ENCODE measurements around the gene NKAIN1.
"Not testable (repeated sequence)": the region's sequence is repeated elsewhere in the genome, so short reads cannot be mapped to it uniquely, and the experiment has no call there.

The NKAIN1 gene

DNA sequence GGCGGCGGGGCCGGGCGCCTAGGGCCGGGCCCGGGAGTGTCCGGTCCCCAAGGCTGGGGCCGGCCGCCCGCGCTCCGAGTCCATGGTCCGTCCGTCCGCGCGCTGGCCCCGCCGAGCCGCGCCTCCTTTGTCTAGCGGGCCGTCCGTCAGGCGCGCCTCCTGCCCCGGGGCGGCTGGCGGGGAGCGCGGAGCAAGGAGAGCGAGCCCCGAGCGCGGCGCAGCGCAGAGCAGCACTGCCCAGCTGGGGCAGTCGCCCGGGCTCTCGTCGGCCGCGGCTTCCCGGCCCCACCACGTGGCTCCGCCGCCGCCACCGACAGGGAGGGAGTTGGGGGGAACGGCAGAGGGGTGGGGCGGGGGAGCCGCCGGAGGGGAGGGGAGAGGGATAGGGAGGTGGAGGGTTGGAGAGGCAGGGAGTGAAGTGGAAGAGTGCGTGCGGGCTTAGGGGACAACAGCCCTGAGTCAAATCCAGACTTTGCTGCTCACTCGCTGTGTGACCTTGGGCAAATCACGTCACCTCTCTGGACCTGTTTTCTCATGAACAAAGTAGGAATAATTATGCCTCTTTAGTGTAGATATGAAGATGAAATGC lies at the start of gene NKAIN1:
TSS of gene NKAIN1 (minus strand) at position 235 of the 589 bp plus-strand sequence. CDS start 340 bp downstream, outside the sequence.
- DNase-seq: peak in 21 of 56 donors; percentile 5 to 46 (median 17)

GRCh38 chr1:31289021-31289420 lies 49.3 kb upstream of the NKAIN1 start:
- no peak for DNase-seq

DNA sequence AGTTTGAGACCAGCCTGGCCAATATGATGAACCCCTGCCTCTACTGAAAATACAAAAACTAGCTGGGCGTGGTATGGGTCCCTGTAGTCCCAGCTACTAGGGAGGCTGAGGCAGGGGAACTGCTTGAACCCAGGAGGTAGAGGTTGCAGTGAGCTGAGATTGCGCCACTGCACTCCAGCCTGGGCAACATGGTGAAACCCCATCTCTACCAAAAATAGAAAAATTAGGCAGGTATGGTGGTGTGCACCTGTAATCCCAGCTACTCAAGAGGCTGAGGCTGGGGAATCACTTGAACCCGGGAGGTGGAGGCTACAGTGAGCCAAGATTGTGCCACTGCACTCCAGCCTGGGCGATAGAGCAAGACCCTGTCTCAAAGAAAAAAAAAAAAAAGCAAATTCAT lies 48.1 kb upstream of the NKAIN1 start:
- not testable (repeated sequence) for DNase-seq

- DNase-seq: not testable (repeated sequence)
These were observed 42.7 kb upstream of the NKAIN1 start for GRCh38 chr1:31282426-31282825.

- no peak for DNase-seq
These were observed 33.9 kb upstream of the NKAIN1 start for GRCh38 chr1:31273619-31274018.

DNA sequence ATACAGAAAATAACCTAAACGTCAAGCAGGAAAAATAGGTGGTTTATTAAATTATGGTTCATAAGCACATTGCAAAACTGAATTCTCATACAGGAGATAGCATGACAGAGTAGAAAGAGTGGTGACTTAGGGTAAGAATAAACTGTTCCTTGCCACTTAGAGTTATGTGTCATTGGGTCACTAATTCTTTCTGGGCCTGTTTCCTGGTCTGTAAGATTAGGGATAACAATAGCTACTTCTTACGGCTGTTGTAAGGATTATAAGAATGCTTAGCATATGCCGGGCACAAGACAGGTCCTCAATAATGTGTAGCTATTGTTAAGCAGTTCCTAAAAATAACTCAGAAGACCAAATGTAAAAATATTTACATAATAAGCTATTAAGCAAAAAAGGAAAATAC lies 32.7 kb upstream of the NKAIN1 start:
- DNase-seq: no peak

GRCh38 chr1:31266547-31266946 lies 26.9 kb upstream of the NKAIN1 start:
- DNase-seq: peak in 21 of 56 donors; percentile 1 to 78 (median 15)

DNA sequence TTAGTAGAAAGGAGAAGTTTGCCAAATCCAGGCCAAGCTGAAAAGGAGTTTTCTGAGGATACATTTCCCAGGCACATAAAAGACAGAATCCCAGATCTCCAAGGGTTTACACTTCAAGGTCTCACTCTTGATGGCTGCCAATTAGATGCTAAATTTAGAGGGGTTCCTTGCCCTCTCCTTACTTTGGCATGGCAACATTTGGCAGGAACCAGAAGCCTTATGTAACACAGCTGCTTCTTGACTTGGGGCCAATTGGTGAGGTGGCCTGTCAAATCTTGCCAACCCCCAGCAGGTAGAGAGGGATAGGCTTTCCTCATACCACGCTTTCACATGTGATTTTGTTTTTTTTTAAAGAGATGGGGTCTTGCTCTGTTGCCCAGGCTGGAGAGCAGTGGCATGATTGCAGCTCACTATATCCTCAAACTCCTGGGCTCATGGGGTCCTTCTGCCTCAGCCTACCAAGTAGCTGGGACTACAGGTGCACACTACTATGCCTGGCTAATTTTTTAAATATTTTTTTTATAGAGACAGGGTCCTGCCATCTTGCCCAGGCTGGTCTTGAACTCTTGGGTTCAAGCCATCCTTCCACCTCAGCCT lies 25.2 kb upstream of the NKAIN1 start:
- peak in 2 of 56 donors; percentile 2 to 3 for DNase-seq

GRCh38 chr1:31263408-31263807 lies 23.7 kb upstream of the NKAIN1 start:
- no peak for DNase-seq

DNA sequence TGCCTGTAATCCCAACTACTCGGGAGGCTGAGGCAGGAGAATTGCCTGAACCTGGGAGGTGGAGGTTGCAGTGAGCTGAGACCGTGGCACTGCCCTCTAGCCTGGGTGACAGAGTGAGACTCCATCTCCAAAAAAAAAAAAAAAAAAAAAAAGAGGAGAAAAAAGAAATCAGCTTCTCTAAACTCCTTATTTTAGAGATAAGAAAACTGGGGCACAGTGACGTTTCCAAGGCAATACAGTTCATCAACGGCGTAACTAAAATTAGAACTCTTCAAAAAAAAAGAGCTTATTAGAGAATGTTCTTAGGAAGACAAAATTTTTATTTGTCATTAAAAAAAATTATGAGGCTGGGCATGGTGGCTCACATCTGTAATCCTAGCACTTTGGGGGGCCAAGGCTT lies 22.7 kb upstream of the NKAIN1 start:
- DNase-seq: not testable (repeated sequence)

GRCh38 chr1:31261916-31262315 lies 22.2 kb upstream of the NKAIN1 start:
- no peak for DNase-seq

DNA sequence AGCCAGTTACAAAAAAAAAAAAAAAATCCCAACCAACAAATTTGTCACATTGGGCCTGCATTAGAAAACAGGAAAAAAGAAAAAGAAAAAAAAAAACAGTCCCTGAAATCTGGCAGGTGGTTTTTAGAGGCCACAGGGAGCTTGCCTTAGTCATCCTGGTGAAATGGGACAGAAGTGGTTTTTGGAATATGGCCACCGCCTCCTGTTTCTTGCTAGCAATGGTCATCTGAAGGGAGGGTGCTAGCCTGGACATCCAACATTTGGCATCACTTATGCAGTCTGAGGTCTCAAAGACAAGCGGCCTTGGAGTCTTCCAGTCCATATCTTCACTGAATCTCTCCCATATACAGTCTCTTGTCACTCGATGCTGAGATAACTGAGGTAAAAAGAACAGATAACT lies 20.1 kb upstream of the NKAIN1 start:
- no peak for DNase-seq

DNA sequence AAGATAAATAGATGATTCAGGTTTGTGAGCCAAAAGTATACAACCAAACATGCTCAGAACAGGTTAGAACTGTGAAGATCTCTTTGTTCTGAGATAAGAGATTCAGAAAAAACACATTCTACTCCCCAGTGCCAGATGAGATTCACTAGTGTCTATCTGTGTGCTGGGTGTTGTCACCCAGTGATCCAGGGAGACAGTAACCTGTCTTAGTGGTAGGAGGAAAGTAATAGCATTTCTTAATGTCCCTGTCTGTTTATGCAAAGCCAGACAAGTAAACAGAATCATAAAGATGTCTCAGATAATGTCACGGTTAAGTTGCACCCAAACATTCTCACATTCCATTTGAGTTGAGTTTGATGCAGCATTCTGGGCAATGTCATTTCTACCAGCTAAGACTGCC lies 18.9 kb upstream of the NKAIN1 start:
- no peak for DNase-seq

DNA sequence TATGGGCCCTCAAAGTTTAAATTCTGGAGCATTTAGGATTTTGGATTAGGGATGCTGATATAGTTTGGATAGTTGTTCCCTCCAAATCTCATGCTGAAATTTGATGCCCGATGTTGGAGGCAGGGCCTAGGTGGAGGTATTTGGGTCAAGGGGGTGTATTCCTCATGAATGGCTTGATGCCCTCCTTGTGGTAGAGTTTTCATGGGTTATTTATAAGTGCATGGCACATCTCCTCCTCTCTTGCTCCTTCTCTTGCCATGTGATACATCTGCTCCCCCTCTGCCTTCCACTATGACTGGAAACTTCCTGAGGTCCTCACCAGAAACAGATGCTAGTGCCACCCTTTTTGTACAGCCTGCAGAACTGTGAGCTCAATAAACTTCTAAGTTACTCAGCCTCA lies 17.5 kb upstream of the NKAIN1 start:
- DNase-seq: no peak

- DNase-seq: no peak
These were observed 10.2 kb upstream of the NKAIN1 start for GRCh38 chr1:31249854-31250253.

DNA sequence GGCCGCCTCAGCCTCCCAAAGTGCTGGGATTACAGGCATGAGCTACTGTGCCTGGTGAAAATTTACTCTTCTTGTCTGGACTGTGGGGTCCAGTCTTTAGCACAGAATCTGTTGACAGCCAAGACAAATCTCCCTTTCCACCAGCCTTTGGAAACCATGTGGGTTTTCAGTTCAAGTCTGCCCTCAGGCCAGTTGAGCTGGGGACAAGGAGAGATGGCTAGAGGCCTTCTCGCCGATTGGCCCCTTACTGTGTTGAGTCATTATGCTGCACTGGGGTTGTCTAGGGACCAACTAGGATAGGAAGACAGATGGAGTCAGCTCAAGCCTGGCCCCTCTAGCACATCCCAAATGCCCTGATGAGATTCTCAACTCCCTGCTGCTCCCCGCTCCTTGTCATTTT lies 8.6 kb upstream of the NKAIN1 start:
- no peak for DNase-seq

DNA sequence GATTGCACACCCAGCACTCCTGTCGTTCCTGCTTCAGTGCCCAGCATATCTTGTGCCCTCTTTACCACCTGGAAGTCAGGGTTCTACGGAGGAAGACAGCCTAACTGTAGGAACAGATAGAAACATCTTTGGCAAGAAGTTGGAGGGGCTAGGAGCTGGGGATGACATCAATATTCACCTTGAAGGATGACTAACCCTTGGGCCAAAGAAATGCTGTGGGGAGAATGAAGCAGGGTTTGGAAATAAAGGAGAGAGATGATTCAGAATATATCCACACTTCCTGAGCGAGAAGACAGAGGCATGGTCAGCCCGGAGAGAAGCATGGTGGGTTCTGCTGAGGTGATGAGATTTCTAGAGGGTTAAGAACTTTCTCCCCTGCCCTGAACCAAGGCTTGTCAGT lies 4.6 kb upstream of the NKAIN1 start:
- no peak for DNase-seq

DNA sequence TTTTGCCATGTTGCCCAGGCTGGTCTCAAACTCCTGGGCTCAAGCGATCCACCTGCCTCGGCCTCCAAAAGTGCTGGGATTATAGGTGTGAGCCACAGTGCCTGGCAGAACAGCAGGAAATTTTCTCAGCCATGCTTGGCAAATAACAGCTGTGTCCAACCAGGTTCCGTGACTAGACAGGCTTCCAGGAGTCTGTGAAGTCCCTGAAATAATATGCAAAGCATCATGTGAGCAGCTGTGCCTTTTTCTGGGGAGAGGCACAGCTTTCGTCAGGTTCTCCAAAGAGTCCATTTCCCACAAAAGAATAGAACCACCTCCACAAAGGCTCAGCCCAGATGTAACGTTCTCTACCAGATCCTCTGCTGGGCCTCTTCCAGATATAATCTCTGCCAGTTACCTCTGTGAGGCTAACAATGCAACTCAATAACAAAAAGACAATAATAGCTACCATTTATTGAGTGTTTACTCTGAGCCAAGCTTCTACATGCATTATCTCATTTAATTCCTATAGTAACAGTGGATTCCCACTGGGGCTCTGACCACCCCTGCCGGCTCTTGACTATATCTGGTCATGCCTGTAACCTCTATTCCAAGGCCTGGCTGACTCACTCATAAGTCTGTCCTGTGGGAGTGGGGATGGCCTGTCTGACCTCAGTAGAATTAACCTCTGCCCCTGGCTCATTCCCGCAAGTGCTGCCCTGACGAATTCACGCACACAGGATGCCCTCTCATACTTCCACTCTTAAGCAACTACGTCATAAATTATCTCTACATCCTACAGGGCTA lies 4.0 kb upstream of the NKAIN1 start:
- no peak for DNase-seq

DNA sequence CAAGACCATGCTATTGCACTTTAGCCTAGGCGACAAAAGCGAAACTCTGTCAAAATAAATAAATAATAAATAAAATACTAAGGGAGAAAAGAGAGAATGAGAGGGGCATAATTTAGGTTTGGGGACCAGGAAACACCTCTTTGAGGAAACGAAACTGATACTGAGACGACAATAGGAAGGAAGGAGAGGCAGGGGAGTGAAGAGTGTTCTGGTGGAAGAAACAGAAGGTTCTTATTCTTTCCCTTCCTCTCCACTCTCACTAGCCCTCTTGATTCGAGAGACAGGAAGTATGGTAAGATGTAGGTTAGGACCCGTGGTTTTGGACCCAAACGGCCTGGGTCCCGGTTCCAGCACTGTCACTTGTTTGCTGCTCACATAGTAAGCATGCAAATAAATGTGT lies 1.6 kb upstream of the NKAIN1 start:
- no peak for DNase-seq

- peak in 27 of 56 donors; percentile 5 to 64 (median 25) for DNase-seq
These were observed 587 bp downstream of the NKAIN1 start for GRCh38 chr1:31238986-31239613.

DNA sequence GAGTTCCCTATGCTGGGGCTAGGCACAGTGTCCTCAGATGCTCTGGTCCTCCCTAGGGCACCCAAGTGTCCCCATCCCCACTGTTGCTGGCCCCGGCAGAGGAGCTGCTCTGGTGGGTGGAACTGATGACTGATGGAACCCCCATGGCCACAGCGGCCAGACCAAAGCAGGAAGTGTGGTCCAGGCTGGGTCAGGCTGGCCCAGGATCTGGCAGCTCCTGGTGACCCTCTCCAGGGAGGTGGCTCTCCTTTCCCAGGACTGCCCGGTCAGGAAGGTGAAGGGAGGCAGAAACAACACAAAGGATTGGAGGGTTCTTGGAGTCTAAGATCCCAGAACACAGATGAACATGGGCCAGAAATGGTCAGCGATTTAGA lies 1.1 kb downstream of the NKAIN1 start:
- no peak for DNase-seq

DNA sequence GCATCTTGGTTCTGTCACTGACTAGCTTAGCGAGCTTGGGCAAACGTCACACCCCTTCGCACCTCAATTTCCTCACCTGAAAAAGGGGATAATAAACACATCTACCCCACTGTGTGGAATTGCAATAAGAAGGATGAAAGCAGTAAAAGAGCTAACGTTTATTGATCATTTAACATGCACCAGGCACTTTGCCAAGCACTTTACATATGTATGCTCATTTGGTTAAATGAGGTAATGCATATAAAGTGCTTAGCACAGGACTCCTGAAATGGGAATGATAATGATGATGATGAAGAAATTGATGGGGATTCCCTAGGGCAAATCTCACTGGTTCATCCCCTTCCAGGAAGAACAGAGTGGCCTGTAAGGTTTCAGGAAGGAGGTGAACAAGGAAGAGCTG lies 4.8 kb downstream of the NKAIN1 start:
- DNase-seq: no peak

Measured in nucleus accumbens (tissue), 56 donors.